ENCODE data around the gene TMEM127.

TMEM127 gene, protein sequence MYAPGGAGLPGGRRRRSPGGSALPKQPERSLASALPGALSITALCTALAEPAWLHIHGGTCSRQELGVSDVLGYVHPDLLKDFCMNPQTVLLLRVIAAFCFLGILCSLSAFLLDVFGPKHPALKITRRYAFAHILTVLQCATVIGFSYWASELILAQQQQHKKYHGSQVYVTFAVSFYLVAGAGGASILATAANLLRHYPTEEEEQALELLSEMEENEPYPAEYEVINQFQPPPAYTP

DNA sequence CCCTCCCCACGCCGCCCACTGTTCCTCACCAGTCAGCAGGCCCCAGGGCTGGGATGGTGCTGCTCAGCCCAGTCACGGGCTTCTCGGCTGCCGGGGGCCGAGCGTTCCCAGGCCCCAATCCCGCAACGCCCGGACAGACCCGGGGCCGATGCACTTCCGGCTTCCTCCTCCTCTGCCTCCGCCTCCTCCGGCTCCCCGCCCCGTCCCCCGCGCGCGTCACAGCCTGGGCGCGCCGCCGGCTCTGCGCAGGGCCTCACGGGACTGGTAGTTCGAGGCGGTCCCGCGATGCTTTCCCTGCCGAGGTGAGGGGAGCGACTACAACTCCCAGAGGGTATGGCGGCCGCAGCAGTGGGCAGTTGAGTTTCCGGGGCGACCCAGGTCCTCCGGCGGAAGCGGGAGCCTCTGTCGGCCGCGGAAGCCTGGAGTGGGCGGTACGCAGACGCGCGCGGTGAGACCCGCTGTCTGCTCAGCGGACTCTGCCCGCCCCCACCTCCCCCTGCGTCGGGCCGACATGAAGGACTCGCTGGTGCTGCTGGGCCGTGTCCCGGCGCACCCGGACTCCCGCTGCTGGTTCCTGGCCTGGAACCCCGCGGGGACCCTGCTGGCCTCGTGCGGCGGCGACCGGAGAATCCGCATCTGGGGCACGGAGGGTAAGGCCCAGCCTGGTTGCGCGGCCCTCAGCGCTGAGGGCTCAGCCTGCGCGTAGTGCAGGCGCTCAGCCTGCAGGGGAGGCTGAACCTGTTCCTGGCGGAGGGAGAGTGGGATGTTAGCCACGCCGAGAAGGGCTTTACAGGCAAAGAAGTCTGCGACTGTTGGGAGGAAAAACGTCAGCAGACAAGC is at the start of gene TMEM127, which contains the start of gene CIAO1:
TSS of gene TMEM127 (minus strand) at position 158 of the 840 bp plus-strand sequence. CDS start 616 bp downstream, outside the sequence.
TSS of gene CIAO1 (plus strand) at position 386 of the 840 bp plus-strand sequence. CDS start at position 512, 126 bp downstream.
- H3K4me3 ChIP-seq (ENCODE audit: control insufficient read depth, low read depth, low read length), result peak within 1 kb of the TSS; percentile 100
- TF ChIP-seq, protein P1, sequence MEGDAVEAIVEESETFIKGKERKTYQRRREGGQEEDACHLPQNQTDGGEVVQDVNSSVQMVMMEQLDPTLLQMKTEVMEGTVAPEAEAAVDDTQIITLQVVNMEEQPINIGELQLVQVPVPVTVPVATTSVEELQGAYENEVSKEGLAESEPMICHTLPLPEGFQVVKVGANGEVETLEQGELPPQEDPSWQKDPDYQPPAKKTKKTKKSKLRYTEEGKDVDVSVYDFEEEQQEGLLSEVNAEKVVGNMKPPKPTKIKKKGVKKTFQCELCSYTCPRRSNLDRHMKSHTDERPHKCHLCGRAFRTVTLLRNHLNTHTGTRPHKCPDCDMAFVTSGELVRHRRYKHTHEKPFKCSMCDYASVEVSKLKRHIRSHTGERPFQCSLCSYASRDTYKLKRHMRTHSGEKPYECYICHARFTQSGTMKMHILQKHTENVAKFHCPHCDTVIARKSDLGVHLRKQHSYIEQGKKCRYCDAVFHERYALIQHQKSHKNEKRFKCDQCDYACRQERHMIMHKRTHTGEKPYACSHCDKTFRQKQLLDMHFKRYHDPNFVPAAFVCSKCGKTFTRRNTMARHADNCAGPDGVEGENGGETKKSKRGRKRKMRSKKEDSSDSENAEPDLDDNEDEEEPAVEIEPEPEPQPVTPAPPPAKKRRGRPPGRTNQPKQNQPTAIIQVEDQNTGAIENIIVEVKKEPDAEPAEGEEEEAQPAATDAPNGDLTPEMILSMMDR (IDR thresholded peaks at IDR 0.05; ENCODE audit: control insufficient read depth, insufficient read depth, low read depth, low read length, missing control alignments), result peak; percentile 30
- DNase-seq (ENCODE audit: low read depth), result peak; percentile 83

DNA sequence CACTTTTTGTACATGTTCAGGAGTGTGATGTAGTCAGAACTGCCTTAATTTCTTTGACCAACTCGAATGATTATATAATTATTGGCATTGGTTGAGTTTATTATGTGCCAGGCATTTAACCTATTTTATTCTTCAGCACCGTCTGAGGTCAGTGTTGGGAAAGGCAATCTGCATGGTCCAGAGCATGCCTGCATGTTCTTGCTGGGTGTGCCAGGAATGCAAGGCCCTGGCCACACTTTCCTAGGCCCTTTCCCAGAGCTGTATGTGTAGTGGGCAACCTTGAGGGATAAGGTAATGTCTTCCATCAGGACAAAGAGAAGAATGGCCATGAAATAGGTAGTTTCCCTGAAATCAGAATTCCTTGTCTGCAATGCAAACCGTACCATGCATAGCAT is 49.2 kb upstream of the TMEM127 start:
- TF ChIP-seq, protein P1 (IDR thresholded peaks at IDR 0.05; ENCODE audit: control insufficient read depth, insufficient read depth, low read depth, low read length, missing control alignments), result no peak
- no peak overlapping the region for H3K4me3 ChIP-seq (ENCODE audit: control insufficient read depth, low read depth, low read length)
- no peak for DNase-seq (ENCODE audit: low read depth)

DNA sequence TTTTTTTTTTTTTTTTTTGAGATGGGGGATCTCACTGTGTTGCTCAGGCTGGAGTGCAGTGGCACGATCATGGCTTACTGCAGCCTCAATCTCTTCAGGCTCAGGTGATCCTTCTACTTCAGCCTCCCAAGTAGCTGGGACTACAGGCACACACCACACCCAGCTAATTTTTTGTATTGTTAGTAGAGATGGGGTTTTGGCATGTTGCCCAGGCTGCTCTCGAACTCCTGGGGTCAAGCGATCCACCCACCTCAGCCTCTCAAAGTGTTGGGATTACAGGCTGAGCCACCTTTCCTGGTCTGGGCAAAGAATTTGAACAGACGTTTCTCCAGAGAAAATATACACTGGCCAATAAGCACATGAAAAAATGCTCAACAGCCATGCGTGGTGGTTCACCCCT is 42.5 kb upstream of the TMEM127 start:
- no peak overlapping the region for H3K4me3 ChIP-seq (ENCODE audit: control insufficient read depth, low read depth, low read length)
- TF ChIP-seq, protein P1 (IDR thresholded peaks at IDR 0.05; ENCODE audit: control insufficient read depth, insufficient read depth, low read depth, low read length, missing control alignments), result no peak
- DNase-seq (ENCODE audit: low read depth), result no peak

DNA sequence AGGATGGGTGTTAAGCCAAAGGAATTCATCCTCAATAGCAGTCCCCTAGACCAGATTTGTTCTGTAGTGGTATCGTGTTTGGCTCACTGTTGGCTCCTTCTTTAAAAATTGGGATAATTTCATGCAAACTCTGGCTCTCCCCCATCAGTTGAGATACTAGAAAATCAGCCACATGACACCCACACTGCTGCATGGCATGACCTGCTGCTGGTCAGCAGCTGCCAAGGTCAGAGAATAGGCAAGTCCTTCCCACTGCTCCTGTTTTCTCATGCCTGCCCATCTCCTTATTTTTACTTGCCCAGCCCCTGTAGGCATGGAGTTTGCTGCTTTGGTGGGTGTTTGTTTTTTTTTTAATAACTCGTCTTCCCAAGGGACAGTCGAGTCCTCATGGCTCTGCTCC is 40.6 kb upstream of the TMEM127 start:
- TF ChIP-seq, protein P1 (IDR thresholded peaks at IDR 0.05; ENCODE audit: control insufficient read depth, insufficient read depth, low read depth, low read length, missing control alignments), result no peak
- H3K4me3 ChIP-seq (ENCODE audit: control insufficient read depth, low read depth, low read length), result peak overlapping the region; percentile 100
- DNase-seq (ENCODE audit: low read depth), result no peak

DNA sequence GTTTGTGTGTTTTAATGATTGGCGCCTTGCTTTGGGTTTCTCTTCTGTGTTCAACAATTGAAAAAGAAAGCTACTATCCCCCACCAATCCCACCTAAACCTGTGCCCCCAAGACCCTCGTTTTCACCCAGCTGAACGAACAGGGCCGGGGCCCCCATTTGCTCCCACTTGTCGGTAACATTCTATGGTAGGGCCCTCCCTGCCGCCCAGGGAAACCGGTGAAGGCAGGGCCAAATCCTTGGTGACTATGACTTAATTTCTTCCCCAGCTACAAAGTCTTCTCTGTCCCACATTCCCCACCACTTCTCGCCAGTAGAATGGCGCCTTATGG is 40.1 kb upstream of the TMEM127 start:
- TF ChIP-seq, protein P1 (IDR thresholded peaks at IDR 0.05; ENCODE audit: control insufficient read depth, insufficient read depth, low read depth, low read length, missing control alignments), result no peak
- no peak for DNase-seq (ENCODE audit: low read depth)
- peak overlapping the region; percentile 100 for H3K4me3 ChIP-seq (ENCODE audit: control insufficient read depth, low read depth, low read length)

DNA sequence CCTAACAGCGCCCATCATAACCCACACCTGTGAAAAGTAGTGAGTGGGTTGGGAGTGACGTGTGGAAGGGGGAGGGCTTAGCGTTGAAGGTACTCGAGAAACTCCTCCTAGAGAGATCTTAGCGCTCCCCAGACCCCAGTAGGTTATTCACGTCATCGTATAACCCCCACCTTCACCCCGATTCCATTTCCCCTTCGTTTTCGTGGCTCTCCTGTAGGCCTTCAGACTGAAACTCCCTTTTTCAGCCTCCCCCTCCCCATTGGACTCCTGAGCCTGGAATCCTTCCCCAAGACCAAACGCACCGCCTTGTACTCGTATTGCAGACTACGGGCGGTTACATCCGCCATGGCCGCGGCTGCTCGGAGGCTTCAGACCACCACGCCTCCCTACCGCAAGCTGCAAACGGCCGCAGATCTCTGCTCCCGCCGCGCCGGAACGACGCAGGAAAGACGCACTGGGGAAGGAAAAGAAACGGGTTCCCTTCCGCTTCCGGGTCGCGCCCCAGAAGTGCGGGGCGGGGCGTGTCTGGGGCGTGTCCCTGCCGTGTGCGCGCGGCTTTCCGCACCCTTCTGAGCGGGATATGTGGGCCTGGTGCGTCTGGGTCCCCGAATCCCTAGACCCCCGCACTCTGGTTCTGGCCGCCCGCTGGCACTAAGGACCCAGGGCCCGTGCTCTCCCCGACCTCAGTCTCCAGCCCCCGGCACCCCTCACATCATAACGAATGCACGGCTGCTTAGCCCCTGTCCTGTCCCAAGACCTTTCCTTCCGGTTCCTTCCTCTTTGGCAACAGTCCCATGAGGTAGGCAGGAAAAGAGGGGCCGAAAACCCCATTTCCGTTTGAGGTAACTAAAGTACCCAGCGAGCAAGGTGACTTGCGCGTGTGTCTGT is 39.5 kb upstream of the TMEM127 start, which contains the start of gene SNRNP200:
TSS of gene SNRNP200 (minus strand) at position 456 of the 888 bp plus-strand sequence. CDS start at position 347, 109 bp downstream.
- peak within 1 kb of the TSS; percentile 100 for H3K4me3 ChIP-seq (ENCODE audit: control insufficient read depth, low read depth, low read length)
- DNase-seq (ENCODE audit: low read depth), result no peak
- TF ChIP-seq, protein P1 (IDR thresholded peaks at IDR 0.05; ENCODE audit: control insufficient read depth, insufficient read depth, low read depth, low read length, missing control alignments), result no peak

All from AG09309 (cell line).